ENCODE measurements around the gene PDGFC. TPM values are rescaled to one million over a fixed set of nuclear protein-coding genes. Genes with fewer than 3 reads are reported as not detected.

Gene PDGFC
- total and polyA plus RNA-seq, 2 of the 8 experiments (the other 6 are each of a cell fraction or from before 2014, with no cell fraction given) = 0.65 to 2.7 TPM

- H3K79me1 ChIP-seq (ENCODE audit: low read depth, low read length) = no peaks in the 10 kb centered on the region
- no peaks in the 10 kb centered on the region for H3K79me2 ChIP-seq (ENCODE audit: control insufficient read depth in 1 of 2, insufficient read depth in 2 of 2, low read length in 2 of 2)
- DNase-seq (ENCODE audit: low read depth in 1 of 2, low spot score in 2 of 2) (no peak), FAIRE-seq (no peak)
- CTCF ChIA-PET (ENCODE audit: partially characterized antibody) = no interaction called here
- no peak overlapping the region for H3K56ac ChIP-seq (replicated peaks; ENCODE audit: insufficient read length, low read depth, low read length)
- WGBS, 2 experiments (ENCODE audit: extremely low coverage in 1 of 2, insufficient coverage in 1 of 2, insufficient read length in 1 of 2, insufficient replicate concordance in 2 of 2, low coverage in 1 of 2, low lambda C conversion rate in 2 of 2, missing lambda C conversion rate in 1 of 2) = 93% methylated on average over 6 of the region's 6 CpGs; no CpG with 5 or more reads in 1 of the 2 experiments
- no peaks in the 10 kb centered on the region; a peak in 1 of 7 replicates for H3K27me3 ChIP-seq (replicated peaks in 1 of 4; ENCODE audit: control insufficient read depth in 3 of 4, extremely low read depth in 1 of 4, insufficient read depth in 3 of 4, low read length in 3 of 4)
- no peaks in the 10 kb centered on the region for H3K4me1 ChIP-seq (replicated peaks in 1 of 4; ENCODE audit: control insufficient read depth in 3 of 4, insufficient read depth in 4 of 4, low read length in 3 of 4)
- H2AK5ac ChIP-seq (ENCODE audit: low read depth, low read length) = no peak overlapping the region
- H3K4me3 ChIP-seq (ENCODE audit: extremely low read depth in 1 of 4, insufficient read depth in 2 of 4, low read depth in 3 of 4, low read length in 4 of 4) = no peak overlapping the region
- no peak overlapping the region for H3K4me2 ChIP-seq (ENCODE audit: insufficient read depth in 1 of 2, low read depth in 2 of 2, low read length in 2 of 2)
- no peak overlapping the region for H3K9ac ChIP-seq (replicated peaks in 1 of 4; ENCODE audit: extremely low read depth in 1 of 4, low read depth in 3 of 4, low read length in 3 of 4)
- H2BK15ac ChIP-seq (ENCODE audit: low read length) = no peak overlapping the region
- H3K14ac ChIP-seq (ENCODE audit: insufficient read length) = no peak overlapping the region
- H4K91ac ChIP-seq (replicated peaks; ENCODE audit: insufficient read length, low read length) = no peak overlapping the region
- H3K4ac ChIP-seq (replicated peaks; ENCODE audit: insufficient read length, low read depth, low read length) = no peak overlapping the region
- H2AFZ ChIP-seq (ENCODE audit: low read length) = no peak overlapping the region
- no peaks in the 10 kb centered on the region; the same call in 1 of the 2 replicates for H3K23me2 ChIP-seq (ENCODE audit: low read depth, low read length)
- no peak overlapping the region for H4K5ac ChIP-seq (ENCODE audit: insufficient read length, low read depth, low read length)
- H2BK120ac ChIP-seq (replicated peaks; ENCODE audit: low read depth, low read length) = no peak overlapping the region
- no peak overlapping the region for H2BK20ac ChIP-seq (ENCODE audit: low read length)
- POLR2A ChIA-PET (ENCODE audit: partially characterized antibody) = no interaction called here
- H4K8ac ChIP-seq (ENCODE audit: extremely low read depth, insufficient read depth, low read length) = no peak overlapping the region
- no peak overlapping the region for H3K27ac ChIP-seq (ENCODE audit: low read depth, low read length)
- no peak overlapping the region for H3K23ac ChIP-seq (ENCODE audit: insufficient read length)
- no peak overlapping the region for H2BK12ac ChIP-seq (ENCODE audit: low read depth, low read length)
- H3K9me3 ChIP-seq (ENCODE audit: insufficient read depth in 2 of 2, low read depth in 1 of 2, low read length in 1 of 2) = peaks cover 7 to 12% of the 10 kb centered on the region in 2 experiments; a peak in 3 of 4 replicates
- H3K18ac ChIP-seq (ENCODE audit: extremely low read depth, low read length) = no peak overlapping the region
- no peaks in the 10 kb centered on the region for H4K20me1 ChIP-seq (replicated peaks in 1 of 2; ENCODE audit: control insufficient read depth in 1 of 2, insufficient read depth in 2 of 2, low read length in 2 of 2)
- H2BK5ac ChIP-seq (ENCODE audit: low read depth, low read length) = no peak overlapping the region
- H3K36me3 ChIP-seq (ENCODE audit: control insufficient read depth in 2 of 4, insufficient read depth in 4 of 4, low read length in 3 of 4) = no peaks in the 10 kb centered on the region; a peak in 1 of 8 replicates
- TF ChIP-seq USF2 (IDR thresholded peaks at IDR 0.05; ENCODE audit: low read length) = no peak
- no peak for TF ChIP-seq SIN3A (conservative IDR thresholded peaks at IDR 0.05 in 1 of 2, IDR thresholded peaks at IDR 0.05 in 1 of 2; ENCODE audit: low read depth in 1 of 2, low read length in 2 of 2)
- no peak for TF ChIP-seq NRF1 (IDR thresholded peaks at IDR 0.05; ENCODE audit: low read depth, low read length)
- no peak for TF ChIP-seq MAX (IDR thresholded peaks at IDR 0.05)
- TF ChIP-seq ZNF274 (IDR thresholded peaks at IDR 0.05; ENCODE audit: borderline replicate concordance, extremely low read depth, low read length) = no peak
- no peak for TF ChIP-seq EZH2 (IDR thresholded peaks at IDR 0.05; ENCODE audit: low read depth, low read length, severe bottlenecking)
- no peak for TF ChIP-seq KDM5A (IDR thresholded peaks at IDR 0.05; ENCODE audit: low read length)
- no peak for TF ChIP-seq CHD2 (IDR thresholded peaks at IDR 0.05; ENCODE audit: low read length)
- TF ChIP-seq CBX8 (IDR thresholded peaks at IDR 0.05; ENCODE audit: borderline replicate concordance, low read depth, low read length) = no peak
- TF ChIP-seq POLR2A (IDR thresholded peaks at IDR 0.05; ENCODE audit: control extremely low read depth in 1 of 2, low read depth in 2 of 2, low read length in 2 of 2) = no peak
- TF ChIP-seq HDAC6 (IDR thresholded peaks at IDR 0.05; ENCODE audit: low read depth, low read length) = no peak
- no peak for TF ChIP-seq RXRA (IDR thresholded peaks at IDR 0.05; ENCODE audit: insufficient read depth, low read depth, low read length)
- no peak for TF ChIP-seq JUND (IDR thresholded peaks at IDR 0.05; ENCODE audit: low read length)
- TF ChIP-seq GTF2F1 (IDR thresholded peaks at IDR 0.05; ENCODE audit: borderline replicate concordance, low read depth, low read length) = no peak
Observed at GRCh38 chr4:156732634-156733033, 239.0 kb downstream of the PDGFC start.
